ENCODE results near the gene ATOH8.
"Not testable (repeated sequence)": the region's sequence is repeated elsewhere in the genome, so short reads cannot be mapped to it uniquely, and the experiment has no call there.

ATOH8 gene

DNA sequence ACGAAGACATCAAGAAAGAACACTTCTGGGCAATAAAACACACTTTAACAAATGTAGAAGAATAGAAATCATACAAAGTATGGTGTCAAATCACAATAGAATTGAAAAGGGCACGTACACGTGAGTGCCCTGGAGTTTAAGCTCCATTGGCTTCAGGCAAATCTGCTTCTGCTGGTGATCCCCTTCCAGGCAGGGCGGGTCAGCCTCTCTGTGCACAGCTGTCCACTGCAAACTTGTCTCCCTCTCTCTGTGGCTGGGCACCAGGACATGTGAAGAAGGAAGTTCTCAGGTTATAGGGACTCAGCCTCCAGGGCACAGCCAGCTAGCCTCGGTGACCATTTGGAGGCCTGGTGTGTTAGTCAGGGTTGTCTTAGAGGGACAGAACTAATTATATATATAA lies 69.0 kb downstream of the ATOH8 start:
- no peak for DNase-seq

DNA sequence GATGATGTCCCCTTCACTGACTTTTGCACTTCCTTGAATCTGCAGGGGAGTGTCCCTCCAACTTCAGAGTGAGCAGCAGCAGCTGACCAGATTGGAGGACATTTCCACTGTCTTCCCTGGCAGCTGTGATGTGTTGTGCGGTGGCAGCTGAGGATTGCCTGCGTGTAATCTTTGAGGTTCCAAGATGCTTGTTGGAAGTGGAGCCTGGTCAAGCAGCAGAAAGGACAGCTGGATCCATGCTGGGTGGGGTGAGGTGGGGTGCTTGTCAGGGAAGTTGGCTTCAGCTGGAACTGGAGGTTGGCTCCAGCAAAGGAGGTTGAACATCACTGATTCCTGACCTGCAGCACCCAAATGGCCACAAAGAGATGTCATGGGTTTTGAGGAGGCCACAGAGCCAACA lies 70.2 kb downstream of the ATOH8 start:
- DNase-seq, result no peak

DNA sequence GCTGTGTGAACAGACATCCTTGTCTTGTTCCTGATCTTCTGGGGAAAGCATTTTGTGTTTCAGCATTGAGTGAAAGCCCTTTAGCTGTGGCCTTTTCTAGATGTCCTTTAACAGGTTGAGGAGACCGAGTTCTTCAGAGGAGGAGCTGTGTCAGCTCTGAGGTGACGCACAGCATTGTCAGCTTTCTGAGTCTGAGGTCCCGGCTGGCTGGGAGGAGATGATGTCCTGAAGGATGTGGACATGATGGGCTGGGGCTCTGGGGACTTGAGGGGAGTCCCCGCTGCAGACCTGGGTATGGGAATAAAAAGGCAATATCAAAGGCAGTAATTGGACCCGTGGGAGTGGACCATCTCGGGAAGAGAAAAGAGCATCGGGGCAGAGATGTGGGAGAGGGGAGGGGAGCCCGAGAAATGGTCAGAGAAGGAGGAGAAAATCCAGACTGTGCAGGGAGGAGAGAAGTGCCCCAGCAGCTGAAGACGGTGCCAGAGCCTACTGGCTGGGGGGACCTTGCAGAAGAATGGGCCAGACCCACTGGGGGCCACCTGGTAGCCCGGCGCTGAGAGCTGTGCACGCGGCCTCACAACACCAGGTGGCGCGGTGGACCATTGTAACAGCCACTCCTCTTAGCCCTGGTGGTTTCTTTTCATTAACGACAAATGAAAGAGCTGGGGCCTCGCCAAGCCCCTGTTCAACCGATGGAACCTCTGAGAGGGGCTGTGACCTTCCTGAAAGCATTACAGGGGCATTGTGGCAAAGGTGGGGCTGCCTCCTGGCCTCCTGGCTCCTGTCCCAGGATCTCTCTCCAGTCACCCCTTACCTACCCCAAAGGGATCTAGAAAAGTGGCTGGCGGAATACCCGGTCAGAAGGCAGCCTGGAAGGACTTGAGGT lies 73.4 kb downstream of the ATOH8 start:
- DNase-seq, result peak in 48 of 56 donors; percentile 14 to 85 (median 54)

DNA sequence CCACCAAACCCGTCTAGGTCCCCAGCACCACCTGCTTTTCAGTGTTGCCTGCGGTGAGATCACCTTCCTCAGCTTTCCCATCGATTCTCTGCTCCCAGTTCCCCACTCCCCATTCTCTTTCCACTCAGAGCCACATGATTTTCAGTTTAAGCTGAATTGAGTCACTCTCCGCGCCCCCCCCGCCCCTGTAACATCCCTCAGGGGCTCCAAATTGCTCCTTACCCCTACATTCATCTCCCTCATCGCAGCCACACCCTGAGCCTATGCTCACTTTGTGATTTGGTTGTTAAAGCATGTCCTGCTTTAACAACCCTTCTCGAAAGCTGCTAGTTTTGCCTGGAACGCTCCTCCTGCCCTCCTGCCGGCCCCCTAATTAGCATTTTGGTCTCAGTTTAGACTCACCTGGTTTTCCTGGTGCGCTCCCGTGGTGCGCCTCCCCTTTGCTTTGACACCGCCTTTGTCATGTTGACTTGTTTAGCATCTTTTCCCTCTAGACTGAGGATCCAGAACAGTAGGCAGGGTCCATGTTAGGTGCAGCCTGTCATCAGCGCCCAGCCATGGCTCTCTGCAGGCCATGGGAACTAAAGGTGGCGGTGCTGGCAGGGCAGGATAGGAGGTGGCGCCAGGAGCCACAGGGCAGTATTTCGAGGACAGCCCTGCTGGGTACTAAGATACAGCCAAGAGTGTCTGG lies 74.2 kb downstream of the ATOH8 start:
- no peak for DNase-seq

DNA sequence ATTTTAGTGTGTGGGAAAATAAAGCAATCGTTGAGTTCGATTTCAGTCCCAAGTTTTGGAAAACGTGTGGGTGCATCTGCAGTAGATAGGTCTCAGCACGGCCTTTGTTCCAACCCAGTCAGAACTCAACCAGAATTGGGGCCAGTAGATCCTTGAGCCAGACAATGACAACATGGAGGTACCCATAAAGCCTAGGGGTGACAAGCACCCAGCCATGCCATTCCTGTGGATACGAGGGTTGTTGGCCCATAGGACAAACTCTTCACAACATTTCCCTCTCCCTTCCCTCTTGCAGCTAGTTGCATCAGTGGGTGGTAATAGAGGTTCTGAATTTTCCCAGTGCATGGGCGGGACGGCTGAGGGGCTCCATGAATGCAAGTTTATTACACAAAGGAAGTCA lies 74.9 kb downstream of the ATOH8 start:
- DNase-seq, result no peak

DNA sequence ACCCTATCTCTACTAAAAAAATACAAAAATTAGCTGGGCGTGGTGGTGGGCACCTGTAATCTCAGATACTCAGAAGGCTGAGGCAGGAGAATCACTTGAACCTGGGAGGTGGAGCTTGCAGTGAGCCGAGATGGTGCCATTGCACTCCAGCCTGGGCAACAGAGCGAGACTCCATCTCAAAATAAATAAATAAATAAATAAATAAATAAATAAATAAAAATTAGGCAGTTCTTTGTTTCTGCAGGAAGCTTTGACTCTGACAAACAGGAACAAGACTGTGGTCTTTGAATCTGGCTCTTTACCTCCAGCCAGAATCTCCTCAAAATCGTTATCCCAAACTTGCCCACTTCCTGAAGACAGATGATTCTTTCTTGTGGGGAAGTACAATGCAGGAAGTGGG lies 75.6 kb downstream of the ATOH8 start:
- DNase-seq, result not testable (repeated sequence)

DNA sequence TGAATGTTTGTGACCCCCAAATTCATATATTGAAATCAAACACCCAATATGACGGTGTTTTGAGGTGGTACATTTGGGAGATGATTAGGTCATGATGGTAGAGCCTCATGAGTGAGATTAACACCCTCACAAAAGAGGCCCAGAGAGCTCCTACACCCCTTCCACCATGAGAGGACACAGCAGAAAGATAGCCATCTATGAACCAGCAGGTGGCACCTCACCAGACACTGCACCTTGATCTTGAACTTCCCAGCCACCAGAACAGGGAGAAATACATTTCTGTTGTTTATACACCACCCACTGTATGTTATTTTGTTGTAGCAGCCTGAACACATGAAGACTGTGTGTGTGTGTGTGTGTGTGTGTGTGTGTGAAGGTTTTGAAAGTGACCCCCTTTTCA lies 76.9 kb downstream of the ATOH8 start:
- no peak for DNase-seq

DNA sequence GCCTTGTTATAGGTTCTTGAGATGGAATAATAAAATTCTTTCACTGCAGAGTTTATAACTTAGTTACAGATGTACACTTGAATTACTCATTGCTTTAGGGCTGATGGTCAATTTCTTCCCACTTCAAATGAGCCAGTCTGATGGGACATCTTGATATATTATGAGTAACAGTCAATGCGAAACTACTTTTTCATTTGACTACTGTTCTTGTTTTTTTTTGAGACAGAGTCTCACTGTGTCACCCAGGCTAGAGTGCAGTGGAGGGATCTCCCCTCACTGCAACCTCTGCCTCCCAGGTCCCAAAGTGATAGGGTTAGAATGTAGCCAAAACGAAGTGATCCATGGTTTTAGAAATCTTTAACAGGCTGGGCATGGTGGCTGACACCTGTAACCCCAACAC lies 77.9 kb downstream of the ATOH8 start:
- no peak for DNase-seq

DNA sequence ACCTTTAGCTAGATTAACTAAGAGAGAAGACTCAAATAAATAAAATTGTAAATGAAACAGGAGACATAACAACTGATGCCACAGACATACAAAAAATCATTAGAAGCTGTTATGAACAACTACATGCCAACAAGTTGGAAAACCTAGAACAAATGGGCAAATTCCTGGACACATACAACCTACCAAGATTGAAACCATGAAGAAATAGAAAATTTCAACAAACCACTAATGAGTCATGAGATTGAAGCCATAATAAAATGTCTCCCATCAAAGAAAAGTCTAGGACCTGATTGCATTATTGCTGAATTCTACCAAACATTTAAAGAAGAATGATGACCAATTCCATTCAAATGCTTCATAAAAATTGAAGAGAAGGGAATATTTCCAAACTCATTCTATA lies 80.7 kb downstream of the ATOH8 start:
- no peak for DNase-seq
